HG02642 (cell line): ENCODE results near the gene SSTR1.

ENCODE experiments used
- ATAC-seq: cut with Tn5 transposase; IDR thresholded peaks from one replicate; pipeline ENCODE4 v1.9.1; 2021; ENCODE audit warnings: mild to moderate bottlenecking; ENCODE audit not compliant: unreplicated experiment, poor library complexity

Gene SSTR1

GRCh38 chr14:38202444-38203191 is 5.1 kb upstream of the SSTR1 start:
- no peak for ATAC-seq

- no peak for ATAC-seq
Observed at GRCh38 chr14:38203929-38204718, 3.6 kb upstream of the SSTR1 start.

GRCh38 chr14:38204719-38205115 is 3.0 kb upstream of the SSTR1 start:
- no peak for ATAC-seq

GRCh38 chr14:38205119-38205813 is 2.4 kb upstream of the SSTR1 start:
- ATAC-seq, result no peak

GRCh38 chr14:38205949-38206665 is 1.6 kb upstream of the SSTR1 start:
- no peak for ATAC-seq

GRCh38 chr14:38206689-38207376 is 871 bp upstream of the SSTR1 start:
- ATAC-seq, result no peak

GRCh38 chr14:38207377-38207735 is 348 bp upstream of the SSTR1 start:
- no peak for ATAC-seq

- no peak for ATAC-seq
Observed at GRCh38 chr14:38208618-38209562, 1.2 kb downstream of the SSTR1 start.

- no peak for ATAC-seq
Observed at GRCh38 chr14:38209572-38210557, 2.2 kb downstream of the SSTR1 start.

- ATAC-seq, result no peak
Observed at GRCh38 chr14:38210587-38211216, 3.0 kb downstream of the SSTR1 start.

- ATAC-seq, result no peak
Observed at GRCh38 chr14:38211255-38211735, 3.6 kb downstream of the SSTR1 start.

GRCh38 chr14:38212111-38212510 is 4.4 kb downstream of the SSTR1 start:
- no peak for ATAC-seq

GRCh38 chr14:38213001-38213400 is 5.3 kb downstream of the SSTR1 start:
- ATAC-seq, result no peak

GRCh38 chr14:38217553-38217952 is 9.8 kb downstream of the SSTR1 start:
- ATAC-seq, result no peak

GRCh38 chr14:38221077-38221476 is 13.4 kb downstream of the SSTR1 start:
- ATAC-seq, result no peak

GRCh38 chr14:38224338-38224737 is 16.6 kb downstream of the SSTR1 start:
- no peak for ATAC-seq

GRCh38 chr14:38225946-38226345 is 18.2 kb downstream of the SSTR1 start:
- ATAC-seq, result no peak
